ENCODE results near the gene KCNQ1OT1.

DNA sequence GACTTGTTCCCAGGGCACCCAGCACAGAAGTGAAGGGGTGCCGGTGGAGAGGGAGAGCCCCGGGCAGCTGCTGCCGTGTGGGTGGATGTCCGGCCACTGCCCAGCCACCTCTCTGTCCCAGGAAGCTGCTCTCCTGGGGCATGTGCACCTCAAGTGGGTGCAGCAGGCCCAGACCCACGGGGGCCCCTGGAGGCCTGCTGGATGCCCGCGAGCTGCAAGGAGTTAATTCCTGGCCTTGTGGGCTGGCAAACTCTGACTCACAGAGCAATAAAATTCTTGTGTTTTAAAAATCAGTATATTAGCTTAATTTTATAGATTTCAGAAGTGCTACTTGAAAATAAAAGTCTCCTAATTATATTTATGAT is 37.4 kb upstream of the KCNQ1OT1 start:
- TF ChIP-seq, protein P1, sequence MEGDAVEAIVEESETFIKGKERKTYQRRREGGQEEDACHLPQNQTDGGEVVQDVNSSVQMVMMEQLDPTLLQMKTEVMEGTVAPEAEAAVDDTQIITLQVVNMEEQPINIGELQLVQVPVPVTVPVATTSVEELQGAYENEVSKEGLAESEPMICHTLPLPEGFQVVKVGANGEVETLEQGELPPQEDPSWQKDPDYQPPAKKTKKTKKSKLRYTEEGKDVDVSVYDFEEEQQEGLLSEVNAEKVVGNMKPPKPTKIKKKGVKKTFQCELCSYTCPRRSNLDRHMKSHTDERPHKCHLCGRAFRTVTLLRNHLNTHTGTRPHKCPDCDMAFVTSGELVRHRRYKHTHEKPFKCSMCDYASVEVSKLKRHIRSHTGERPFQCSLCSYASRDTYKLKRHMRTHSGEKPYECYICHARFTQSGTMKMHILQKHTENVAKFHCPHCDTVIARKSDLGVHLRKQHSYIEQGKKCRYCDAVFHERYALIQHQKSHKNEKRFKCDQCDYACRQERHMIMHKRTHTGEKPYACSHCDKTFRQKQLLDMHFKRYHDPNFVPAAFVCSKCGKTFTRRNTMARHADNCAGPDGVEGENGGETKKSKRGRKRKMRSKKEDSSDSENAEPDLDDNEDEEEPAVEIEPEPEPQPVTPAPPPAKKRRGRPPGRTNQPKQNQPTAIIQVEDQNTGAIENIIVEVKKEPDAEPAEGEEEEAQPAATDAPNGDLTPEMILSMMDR (IDR thresholded peaks at IDR 0.05; ENCODE audit: low read depth, low read length): no peak
- no peak for TF ChIP-seq EZH2phosphoT487 (IDR thresholded peaks at IDR 0.05; ENCODE audit: low read depth)

Data from OCI-LY3 (cell line).